ENCODE data around the gene E2F2. TPM values are rescaled to one million over a fixed set of nuclear protein-coding genes. Genes with fewer than 3 reads are reported as not detected.

E2F2 gene
- total RNA-seq, 1 experiment from 2014 or later, result 46.1 TPM

GRCh38 chr1:23460519-23460918, 70.5 kb downstream of the E2F2 start:
- H3K4me3 ChIP-seq (ENCODE audit: low read depth, low read length, poor library complexity, severe bottlenecking), result no peak overlapping the region
- intact Hi-C loops (cut with micrococcal nuclease; ENCODE audit: unreplicated experiment), result no loop called here
- no peaks in the 10 kb centered on the region for H3K36me3 ChIP-seq (ENCODE audit: insufficient read depth, low read length, poor library complexity, severe bottlenecking)
- H3K4me1 ChIP-seq (ENCODE audit: insufficient read depth, low read length, poor library complexity, severe bottlenecking), result no peaks in the 10 kb centered on the region
- DNase-seq (ENCODE audit: low spot score), result no peak
- CTCF ChIA-PET, result no interaction called here
- TF ChIP-seq EZH2 (IDR thresholded peaks at IDR 0.05; ENCODE audit: borderline replicate concordance, low read depth, low read length, poor library complexity, severe bottlenecking), result no peak
- TF ChIP-seq, protein P1, sequence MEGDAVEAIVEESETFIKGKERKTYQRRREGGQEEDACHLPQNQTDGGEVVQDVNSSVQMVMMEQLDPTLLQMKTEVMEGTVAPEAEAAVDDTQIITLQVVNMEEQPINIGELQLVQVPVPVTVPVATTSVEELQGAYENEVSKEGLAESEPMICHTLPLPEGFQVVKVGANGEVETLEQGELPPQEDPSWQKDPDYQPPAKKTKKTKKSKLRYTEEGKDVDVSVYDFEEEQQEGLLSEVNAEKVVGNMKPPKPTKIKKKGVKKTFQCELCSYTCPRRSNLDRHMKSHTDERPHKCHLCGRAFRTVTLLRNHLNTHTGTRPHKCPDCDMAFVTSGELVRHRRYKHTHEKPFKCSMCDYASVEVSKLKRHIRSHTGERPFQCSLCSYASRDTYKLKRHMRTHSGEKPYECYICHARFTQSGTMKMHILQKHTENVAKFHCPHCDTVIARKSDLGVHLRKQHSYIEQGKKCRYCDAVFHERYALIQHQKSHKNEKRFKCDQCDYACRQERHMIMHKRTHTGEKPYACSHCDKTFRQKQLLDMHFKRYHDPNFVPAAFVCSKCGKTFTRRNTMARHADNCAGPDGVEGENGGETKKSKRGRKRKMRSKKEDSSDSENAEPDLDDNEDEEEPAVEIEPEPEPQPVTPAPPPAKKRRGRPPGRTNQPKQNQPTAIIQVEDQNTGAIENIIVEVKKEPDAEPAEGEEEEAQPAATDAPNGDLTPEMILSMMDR (conservative IDR thresholded peaks at IDR 0.05; ENCODE audit: low read depth, low read length), result no peak
- POLR2A ChIA-PET (ENCODE audit: low non-redundant PET), result no interaction called here
- no TSS peak for BruUV-seq (replicated peaks)
- H3K27me3 ChIP-seq (replicated peaks; ENCODE audit: insufficient read depth, low read depth, low read length, poor library complexity), result no peaks in the 10 kb centered on the region
- no peaks in the 10 kb centered on the region for H3K9me3 ChIP-seq (ENCODE audit: low read depth, low read length, poor library complexity, severe bottlenecking)
- no peak overlapping the region for H3K27ac ChIP-seq (ENCODE audit: low read depth, low read length, poor library complexity, severe bottlenecking)

DNA sequence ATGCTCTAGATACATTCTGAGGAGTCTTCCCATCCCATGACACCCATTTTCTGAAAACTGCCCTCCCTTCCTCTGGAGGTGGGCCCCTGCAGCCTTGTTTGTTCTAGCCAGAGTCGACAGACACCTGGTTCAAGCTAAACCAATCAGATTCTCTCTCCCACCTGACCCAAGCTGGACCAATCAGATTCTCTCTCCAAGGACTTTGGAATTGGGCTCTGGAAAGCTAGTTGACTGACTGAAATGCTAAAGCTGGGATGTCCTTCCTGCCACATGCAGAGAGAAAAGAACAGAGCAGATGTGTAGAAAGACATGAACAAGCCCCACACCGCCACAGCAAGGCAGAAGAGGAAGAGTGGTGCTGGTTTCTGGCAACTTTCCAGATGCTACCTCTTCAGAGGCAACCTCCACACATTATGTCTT, 71.7 kb downstream of the E2F2 start:
- H3K4me3 ChIP-seq (ENCODE audit: low read depth, low read length, poor library complexity, severe bottlenecking), result no peak overlapping the region
- intact Hi-C loops (cut with micrococcal nuclease; ENCODE audit: unreplicated experiment), result no loop called here
- H3K4me1 ChIP-seq (ENCODE audit: insufficient read depth, low read length, poor library complexity, severe bottlenecking), result no peaks in the 10 kb centered on the region
- BruUV-seq (replicated peaks), result no TSS peak
- H3K9me3 ChIP-seq (ENCODE audit: low read depth, low read length, poor library complexity, severe bottlenecking), result no peaks in the 10 kb centered on the region
- no peak for TF ChIP-seq EZH2 (IDR thresholded peaks at IDR 0.05; ENCODE audit: borderline replicate concordance, low read depth, low read length, poor library complexity, severe bottlenecking)
- TF ChIP-seq, protein P1 (conservative IDR thresholded peaks at IDR 0.05; ENCODE audit: low read depth, low read length), result no peak
- H3K36me3 ChIP-seq (ENCODE audit: insufficient read depth, low read length, poor library complexity, severe bottlenecking), result no peaks in the 10 kb centered on the region
- CTCF ChIA-PET, result no interaction called here
- no peak overlapping the region for H3K27ac ChIP-seq (ENCODE audit: low read depth, low read length, poor library complexity, severe bottlenecking)
- POLR2A ChIA-PET (ENCODE audit: low non-redundant PET), result no interaction called here
- H3K27me3 ChIP-seq (replicated peaks; ENCODE audit: insufficient read depth, low read depth, low read length, poor library complexity), result no peaks in the 10 kb centered on the region
- DNase-seq (ENCODE audit: low spot score), result no peak

Other genes with a start within 250 kb of the E2F2 start
- gene HNRNPR, start 186.9 kb downstream of the E2F2 start, total RNA-seq (2021), result 300 and 304 TPM in 2 replicates
- gene ZNF436, start 161.4 kb downstream of the E2F2 start, total RNA-seq (2021), result 13.7 and 14.8 TPM in 2 replicates
- gene TCEA3, start 106.5 kb downstream of the E2F2 start, total RNA-seq (2021), result 0.76 and 0.99 TPM in 2 replicates
- 7.8 and 13.8 TPM in 2 replicates for gene ASAP3, start 47.1 kb downstream of the E2F2 start, total RNA-seq (2021)
- 102 and 140 TPM in 2 replicates for gene ID3, start 28.3 kb upstream of the E2F2 start, total RNA-seq (2021)
- gene RPL11, start 160.6 kb upstream of the E2F2 start, total RNA-seq (2021), result 1,180 and 1,206 TPM in 2 replicates
- 66.3 and 69.8 TPM in 2 replicates for gene ELOA, start 212.2 kb upstream of the E2F2 start, total RNA-seq (2021)
- gene PITHD1, start 247.2 kb upstream of the E2F2 start, total RNA-seq (2021), result 63.8 and 78.9 TPM in 2 replicates

All from A673 (cell line).